ENCODE data around the gene EPB41L1.

GRCh38 chr20:36219671-36220220, 65.2 kb downstream of the EPB41L1 start:
- TF ChIP-seq EZH2 (IDR thresholded peaks at IDR 0.05; ENCODE audit: borderline replicate concordance, low read depth, low read length, poor library complexity, severe bottlenecking) (no peak), CTCF (conservative IDR thresholded peaks at IDR 0.05; ENCODE audit: low read depth, low read length) (no peak)
